Calu3 (cell line): ENCODE data around the gene RASSF7. TPM values are rescaled to one million over a fixed set of nuclear protein-coding genes. Genes with fewer than 3 reads are reported as not detected.
A peak's percentile ranks its signal among the peaks of the same experiment; 100 is the strongest.

Source experiments
- BruUV-seq: library from RNA; stranded (reverse); fragments of 400-500 nt; replicated peaks from 2 replicates; lab custom pipeline; 2021; lab: Mats Ljungman, UMichigan
- CTCF ChIA-PET: fragments of 300-600 bp; sonication (Branson Sonifier 250); formaldehyde crosslinking; loops from one replicate; lab custom pipeline; 2022; ENCODE audit warnings: antibody characterized with exemption; lab: Charles Lee
- DNase-seq: peaks from one replicate; pipeline ENCODE4 v3.0.0; 2022
- H3K27ac Mint-ChIP-seq: one replicate; pipeline ENCODE4 v1.8.0; 2022; ENCODE audit warnings: mixed read lengths; ENCODE audit not compliant: unreplicated experiment
- H3K27me3 Mint-ChIP-seq: one replicate; pipeline ENCODE4 v1.8.0; 2022; ENCODE audit warnings: mixed read lengths; ENCODE audit not compliant: unreplicated experiment
- H3K36me3 Mint-ChIP-seq: one replicate; pipeline ENCODE4 v1.8.0; 2022; ENCODE audit warnings: mild to moderate bottlenecking, moderate library complexity, mixed read lengths; ENCODE audit not compliant: insufficient read depth, unreplicated experiment
- H3K4me1 Mint-ChIP-seq: one replicate; pipeline ENCODE4 v1.8.0; 2022; ENCODE audit warnings: mild to moderate bottlenecking, low read depth, mixed read lengths; ENCODE audit not compliant: unreplicated experiment
- H3K4me3 Mint-ChIP-seq: one replicate; pipeline ENCODE4 v1.8.0; 2022; ENCODE audit warnings: mild to moderate bottlenecking, low read depth, moderate library complexity, mixed read lengths; ENCODE audit not compliant: unreplicated experiment
- H3K9me3 Mint-ChIP-seq: one replicate; pipeline ENCODE4 v1.8.0; 2022; ENCODE audit warnings: low read depth, mixed read lengths; ENCODE audit not compliant: unreplicated experiment
- CTCF ChIP-seq: fragments of 200-600 bp; IDR thresholded peaks from one replicate; pipeline ENCODE4 v1.8.0; 2022; ENCODE audit warnings: antibody characterized with exemption; ENCODE audit not compliant: unreplicated experiment
- intact Hi-C: fragments of 100-400 bp; cut with micrococcal nuclease; formaldehyde crosslinking; loops from one replicate; pipeline ENCODE4 v1.10.0; 2022; ENCODE audit not compliant: unreplicated experiment
- total RNA-seq: library from RNA; stranded (reverse); gene quantifications from 2 replicates; pipeline ENCODE4 v1.2.3, GENCODE V29; 2022

RASSF7 gene
- total RNA-seq, 1 experiment from 2014 or later: 93.3 TPM

DNA sequence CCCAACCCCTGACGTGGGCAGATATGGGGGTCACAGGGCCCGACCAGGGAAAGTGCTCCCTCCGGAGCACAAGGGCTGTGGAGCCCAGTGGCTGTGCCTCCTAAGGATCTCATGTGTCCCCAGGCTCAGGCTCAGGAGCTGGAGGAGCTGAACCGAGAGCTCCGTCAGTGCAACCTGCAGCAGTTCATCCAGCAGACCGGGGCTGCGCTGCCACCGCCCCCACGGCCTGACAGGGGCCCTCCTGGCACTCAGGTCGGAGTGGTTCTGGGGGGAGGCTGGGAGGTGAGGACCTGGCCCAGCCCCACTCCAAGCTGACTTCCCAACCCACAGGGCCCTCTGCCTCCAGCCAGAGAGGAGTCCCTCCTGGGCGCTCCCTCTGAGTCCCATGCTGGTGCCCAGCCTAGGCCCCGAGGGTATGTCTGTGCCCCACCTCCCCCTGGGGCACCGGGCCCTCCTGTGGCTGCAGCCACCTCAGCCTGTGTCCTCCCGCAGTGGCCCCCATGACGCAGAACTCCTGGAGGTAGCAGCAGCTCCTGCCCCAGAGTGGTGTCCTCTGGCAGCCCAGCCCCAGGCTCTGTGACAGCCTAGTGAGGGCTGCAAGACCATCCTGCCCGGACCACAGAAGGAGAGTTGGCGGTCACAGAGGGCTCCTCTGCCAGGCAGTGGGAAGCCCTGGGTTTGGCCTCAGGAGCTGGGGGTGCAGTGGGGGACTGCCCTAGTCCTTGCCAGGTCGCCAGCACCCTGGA, 2.5 kb downstream of the RASSF7 start:
- Mint-ChIP-seq H3K27ac (peak overlapping the region; percentile 63), H3K36me3 (peaks cover 79% of the 10 kb centered on the region), H3K9me3 (no peaks in the 10 kb centered on the region), H3K27me3 (no peaks in the 10 kb centered on the region), H3K4me3 (peak overlapping the region; percentile 41), H3K4me1 (no peaks in the 10 kb centered on the region)
- CTCF ChIA-PET: no interaction called here
- TSS peak; percentile 28 for BruUV-seq
- no peak for TF ChIP-seq CTCF
- no peak for DNase-seq
- intact Hi-C loops: loop anchor here (10.0 kb wide), 1 partner anchor 142 kb away; the partner anchor contains the start of gene EPS8L2

DNA sequence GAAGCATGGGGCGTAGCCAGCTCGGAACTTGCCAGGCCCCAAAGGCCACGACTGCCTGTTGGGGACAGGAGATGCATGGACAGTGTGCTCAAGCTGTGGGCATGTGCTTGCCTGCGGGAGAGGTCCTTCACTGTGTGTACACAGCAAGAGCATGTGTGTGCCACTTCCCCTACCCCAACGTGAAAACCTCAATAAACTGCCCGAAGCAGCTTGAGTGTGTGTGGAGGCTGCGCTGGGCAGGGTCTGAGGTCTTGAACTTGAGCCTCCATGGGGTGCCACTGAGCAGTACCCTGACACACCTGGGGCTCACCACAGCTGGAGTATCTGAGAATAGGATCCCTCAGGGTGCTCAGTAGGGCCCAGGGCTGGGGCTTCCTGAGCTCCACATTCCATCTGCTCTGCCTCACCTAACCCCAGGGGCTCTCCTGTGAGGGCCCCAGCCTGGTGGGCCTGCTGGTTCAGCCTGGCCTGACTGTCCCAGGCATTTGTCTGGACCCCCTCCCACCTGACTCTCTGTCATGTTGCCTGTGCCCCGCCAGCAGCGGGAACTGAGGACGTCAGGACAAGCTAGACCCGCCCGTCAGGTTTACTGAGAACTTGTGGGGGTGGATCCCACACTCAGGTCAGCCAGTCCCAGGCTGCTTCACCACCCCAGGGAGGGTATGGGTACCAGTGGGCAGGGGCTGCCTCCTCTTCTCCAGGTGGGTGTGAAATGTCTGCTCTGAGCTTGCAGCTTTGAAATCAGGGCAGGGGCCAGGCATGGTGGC, 3.2 kb downstream of the RASSF7 start:
- H3K9me3 Mint-ChIP-seq: no peaks in the 10 kb centered on the region
- CTCF ChIA-PET: no interaction called here
- intact Hi-C loops: loop anchor here (10.0 kb wide), 1 partner anchor 141 kb away; the partner anchor contains the start of gene EPS8L2
- DNase-seq: peak; percentile 54
- no peak for TF ChIP-seq CTCF
- H3K4me3 Mint-ChIP-seq: peak overlapping the region; percentile 41
- no peaks in the 10 kb centered on the region for H3K27me3 Mint-ChIP-seq
- no peaks in the 10 kb centered on the region for H3K4me1 Mint-ChIP-seq
- peaks cover 79% of the 10 kb centered on the region for H3K36me3 Mint-ChIP-seq
- H3K27ac Mint-ChIP-seq: peak overlapping the region; percentile 63
- BruUV-seq: no TSS peak

GRCh38 chr11:565921-566509, 5.2 kb downstream of the RASSF7 start:
- CTCF ChIA-PET: interaction anchor here (0.6 kb wide), 1 partner anchor 135 kb away, joined by 4 read pairs; no protein-coding TSS in a partner anchor
- no peak overlapping the region for H3K4me3 Mint-ChIP-seq
- H3K36me3 Mint-ChIP-seq: peaks cover 66% of the 10 kb centered on the region
- H3K27me3 Mint-ChIP-seq: no peaks in the 10 kb centered on the region
- no peak overlapping the region for H3K27ac Mint-ChIP-seq
- intact Hi-C loops: loop anchor here (10.0 kb wide), 1 partner anchor 139 kb away; the partner anchor contains the start of gene EPS8L2
- no TSS peak for BruUV-seq
- TF ChIP-seq CTCF: no peak
- no peak for DNase-seq
- H3K9me3 Mint-ChIP-seq: no peaks in the 10 kb centered on the region
- no peaks in the 10 kb centered on the region for H3K4me1 Mint-ChIP-seq

GRCh38 chr11:567011-567628, 6.3 kb downstream of the RASSF7 start:
- no TSS peak for BruUV-seq
- no peak for DNase-seq
- peaks cover 55% of the 10 kb centered on the region for H3K36me3 Mint-ChIP-seq
- peak overlapping the region; percentile 34 for H3K27ac Mint-ChIP-seq
- no peaks in the 10 kb centered on the region for H3K27me3 Mint-ChIP-seq
- no peaks in the 10 kb centered on the region for H3K4me1 Mint-ChIP-seq
- intact Hi-C loops: loop anchor here (10.0 kb wide), 1 partner anchor 138 kb away; the partner anchor contains the start of gene EPS8L2
- H3K4me3 Mint-ChIP-seq: peak overlapping the region; percentile 71
- CTCF ChIA-PET: no interaction called here
- no peaks in the 10 kb centered on the region for H3K9me3 Mint-ChIP-seq
- no peak for TF ChIP-seq CTCF
